ENCODE measurements around the gene PROX1.
"Not testable (repeated sequence)": the region's sequence is repeated elsewhere in the genome, so short reads cannot be mapped to it uniquely, and the experiment has no call there.

Gene PROX1

DNA sequence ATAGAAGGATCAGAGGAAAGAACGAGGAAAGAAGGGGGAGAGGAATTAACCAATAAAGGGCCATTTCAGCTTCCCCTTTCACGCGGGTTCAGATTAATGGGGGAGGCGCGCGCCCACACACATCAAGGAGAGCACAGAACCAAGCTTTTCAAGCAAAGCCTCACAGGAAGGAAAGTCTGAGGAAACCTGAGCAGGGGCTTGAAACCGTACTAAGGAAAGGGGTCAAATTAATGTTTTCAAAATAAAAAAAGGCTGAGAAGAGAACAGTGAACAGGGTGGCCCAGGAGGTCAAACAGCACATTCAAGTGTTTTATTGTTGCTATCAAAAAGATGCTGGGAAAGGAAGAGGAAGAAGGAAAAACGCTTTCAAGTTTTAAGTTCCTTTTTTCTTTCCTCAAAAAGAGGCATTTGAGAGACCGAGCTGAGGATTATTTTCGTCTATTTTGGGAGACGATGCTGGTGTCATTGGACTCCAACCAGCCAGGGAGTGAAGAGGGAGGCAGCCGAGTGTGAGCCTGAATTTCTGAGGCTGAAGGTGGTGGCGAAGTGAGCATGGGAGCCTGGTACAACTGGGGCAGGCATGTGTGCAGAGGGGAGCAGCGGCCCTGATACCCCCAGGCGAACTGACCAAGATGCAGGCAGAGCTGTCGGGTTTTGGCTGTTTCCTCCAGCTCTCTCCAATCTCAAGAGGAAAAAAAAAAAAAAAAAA is 88.4 kb downstream of the PROX1 start:
- no peak overlapping the region for H3K27ac Mint-ChIP-seq (ENCODE audit: low read depth)
- no peak overlapping the region for H3K4me3 Mint-ChIP-seq
- peaks cover 7% of the 10 kb centered on the region for H3K9me3 Mint-ChIP-seq
- ATAC-seq (replicated peaks; ENCODE audit: extremely low read depth, poor library complexity, severe bottlenecking), result no peak
- H3K4me1 Mint-ChIP-seq, result no peaks in the 10 kb centered on the region
- peaks cover 30% of the 10 kb centered on the region for H3K27me3 Mint-ChIP-seq
- H3K36me3 Mint-ChIP-seq (ENCODE audit: insufficient read depth), result no peaks in the 10 kb centered on the region
- no peak for DNase-seq (ENCODE audit: low spot score in 2 of 2)

DNA sequence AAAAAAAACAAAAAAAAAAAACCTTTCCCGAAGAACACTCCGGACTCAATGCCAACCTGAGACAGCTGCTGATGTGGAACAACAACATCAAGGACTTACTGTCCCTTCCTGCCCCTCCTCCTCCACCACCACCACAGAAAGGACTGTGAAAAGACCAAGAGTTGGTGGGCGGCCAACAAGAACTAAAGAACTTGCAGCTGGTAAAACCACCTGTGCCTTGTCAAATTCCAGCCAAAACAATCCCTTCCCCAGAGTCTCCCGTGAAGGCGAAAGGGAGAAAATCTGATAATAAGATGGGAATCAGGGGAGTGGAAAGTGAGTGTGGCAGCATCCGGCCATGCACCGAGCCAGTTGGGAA is 88.9 kb downstream of the PROX1 start:
- Mint-ChIP-seq H3K4me3 (no peak overlapping the region), H3K36me3 (ENCODE audit: insufficient read depth) (no peaks in the 10 kb centered on the region), H3K27ac (ENCODE audit: low read depth) (no peak overlapping the region), H3K9me3 (peaks cover 7% of the 10 kb centered on the region), H3K27me3 (peaks cover 30% of the 10 kb centered on the region), H3K4me1 (no peaks in the 10 kb centered on the region)
- ATAC-seq (replicated peaks; ENCODE audit: extremely low read depth, poor library complexity, severe bottlenecking), result no peak
- no peak for DNase-seq (ENCODE audit: low spot score in 2 of 2)

DNA sequence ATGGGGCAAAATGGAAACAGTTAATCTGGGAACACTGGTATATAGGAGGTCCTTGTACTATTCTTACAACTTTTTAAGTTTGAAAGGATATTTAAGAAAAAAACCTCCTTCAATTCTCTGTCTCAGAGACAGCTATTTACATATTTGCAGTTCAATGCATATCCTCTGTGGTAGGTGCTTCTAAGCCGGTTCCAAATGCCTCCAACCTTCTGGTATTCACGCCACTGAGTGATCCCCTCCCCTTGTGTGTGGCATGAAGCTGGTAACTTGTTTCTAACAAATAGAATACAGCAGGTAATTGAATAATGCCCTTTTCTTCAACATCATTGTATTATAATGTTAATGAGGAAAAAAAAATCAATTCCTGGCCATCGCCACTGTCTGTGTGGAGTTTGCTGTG is 91.2 kb downstream of the PROX1 start:
- Mint-ChIP-seq H3K27me3 (peaks cover 13% of the 10 kb centered on the region), H3K9me3 (no peaks in the 10 kb centered on the region), H3K4me3 (no peak overlapping the region), H3K36me3 (ENCODE audit: insufficient read depth) (no peaks in the 10 kb centered on the region), H3K4me1 (no peaks in the 10 kb centered on the region), H3K27ac (ENCODE audit: low read depth) (no peak overlapping the region)
- ATAC-seq (replicated peaks; ENCODE audit: extremely low read depth, poor library complexity, severe bottlenecking), result no peak
- DNase-seq (ENCODE audit: low spot score in 2 of 2), result no peak

- peaks cover 8% of the 10 kb centered on the region for H3K27me3 Mint-ChIP-seq
- no peak overlapping the region for H3K4me3 Mint-ChIP-seq
- no peaks in the 10 kb centered on the region for H3K4me1 Mint-ChIP-seq
- H3K27ac Mint-ChIP-seq (ENCODE audit: low read depth), result no peak overlapping the region
- no peak for DNase-seq (ENCODE audit: low spot score in 2 of 2)
- H3K9me3 Mint-ChIP-seq, result no peaks in the 10 kb centered on the region
- no peaks in the 10 kb centered on the region for H3K36me3 Mint-ChIP-seq (ENCODE audit: insufficient read depth)
- no peak for ATAC-seq (replicated peaks; ENCODE audit: extremely low read depth, poor library complexity, severe bottlenecking)
Observed at GRCh38 chr1:214085325-214085724, 97.6 kb downstream of the PROX1 start.

GRCh38 chr1:214086945-214087344 is 99.2 kb downstream of the PROX1 start:
- H3K27ac Mint-ChIP-seq (ENCODE audit: low read depth), result no peak overlapping the region
- no peaks in the 10 kb centered on the region for H3K36me3 Mint-ChIP-seq (ENCODE audit: insufficient read depth)
- H3K9me3 Mint-ChIP-seq, result no peaks in the 10 kb centered on the region

DNA sequence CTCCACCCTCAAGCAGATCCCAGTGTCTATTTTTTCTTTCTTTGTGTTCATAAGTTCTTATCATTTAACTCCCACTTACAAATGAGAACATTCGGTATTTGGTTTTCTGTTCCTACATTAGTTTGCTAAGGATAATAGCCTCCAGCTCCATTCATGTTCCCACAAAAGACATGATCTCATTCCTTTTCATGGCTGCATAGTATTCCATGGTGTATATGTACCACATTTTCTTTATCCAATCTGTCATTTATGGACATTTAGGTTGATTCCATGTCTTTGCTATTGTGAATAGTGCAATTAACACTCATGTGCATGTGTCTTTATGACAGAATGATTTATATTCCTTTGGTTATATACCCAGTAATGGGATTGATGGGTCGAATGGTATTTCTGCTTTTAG is 101.2 kb downstream of the PROX1 start:
- not testable (repeated sequence) for H3K4me1 Mint-ChIP-seq; ATAC-seq (replicated peaks; ENCODE audit: extremely low read depth, poor library complexity, severe bottlenecking); H3K36me3 Mint-ChIP-seq (ENCODE audit: insufficient read depth); H3K9me3 Mint-ChIP-seq; H3K4me3 Mint-ChIP-seq; H3K27ac Mint-ChIP-seq (ENCODE audit: low read depth); DNase-seq (ENCODE audit: low spot score in 2 of 2)
- H3K27me3 Mint-ChIP-seq, result peaks cover 23% of the 10 kb centered on the region

More at GRCh38 chr1:214086945-214087344, 99.2 kb downstream of the PROX1 start:
- Mint-ChIP-seq H3K4me1 (no peaks in the 10 kb centered on the region), H3K27me3 (peaks cover 8% of the 10 kb centered on the region), H3K4me3 (no peak overlapping the region)
- ATAC-seq (replicated peaks; ENCODE audit: extremely low read depth, poor library complexity, severe bottlenecking) (no peak), DNase-seq (ENCODE audit: low spot score in 2 of 2) (no peak)

All from central memory CD8-positive, alpha-beta T cell (primary cell).